Uterus (tissue), 4 donors: ENCODE data around the gene TRO. TPM values are rescaled to one million over a fixed set of nuclear protein-coding genes. Genes with fewer than 3 reads are reported as not detected.

Experiments
- DNase-seq, 2 donors: peaks; one replicate each; pipeline ENCODE4 v3.0.0-alpha.2; 2019 to 2020
- H3K27ac ChIP-seq, 2 donors: fragments of 200-600 bp; sonication (generic); 1 replicate in 1 of 2; 2 replicates in 1 of 2; pipeline ENCODE4 v1.5.1; 2016 to 2018
- H3K27me3 ChIP-seq, 2 donors: fragments of 200-600 bp; sonication (generic); one replicate each; pipeline ENCODE4 v1.5.1; 2018 to 2019; ENCODE audit warnings: control low read depth in 1 of 2
- H3K36me3 ChIP-seq, 2 donors: fragments of 200-600 bp; sonication (generic); one replicate each; pipeline ENCODE4 v1.5.1; 2019; ENCODE audit warnings: control low read depth in 1 of 2
- H3K4me1 ChIP-seq, 2 donors: fragments of 200-600 bp; sonication (generic); one replicate each; pipeline ENCODE4 v1.5.1; 2018 to 2019; ENCODE audit warnings: control low read depth in 1 of 2
- H3K4me3 ChIP-seq, 2 donors: fragments of 200-600 bp; sonication (generic); 1 replicate in 1 of 2; 2 replicates in 1 of 2; pipeline ENCODE4 v1.5.1; 2018 to 2019; ENCODE audit warnings: mild to moderate bottlenecking in 1 of 2
- H3K9me3 ChIP-seq, 2 donors: fragments of 200-600 bp; sonication (generic); one replicate each; pipeline ENCODE4 v1.5.1; 2019; ENCODE audit warnings: control low read depth in 1 of 2
- POLR2A ChIP-seq, 2 donors: fragments of 450-650 bp; IDR thresholded peaks; one replicate each; pipeline ENCODE4 v1.6.1; 2016; ENCODE audit warnings: antibody characterized with exemption in 2 of 2, mild to moderate bottlenecking in 1 of 2, moderate library complexity in 1 of 2
- intact Hi-C: fragments of 100-400 bp; cut with DNase I; formaldehyde crosslinking; loops from one replicate; pipeline ENCODE4 v1.15.1; 2023; ENCODE audit warnings: low total_unique reads
- small RNA-seq: library from RNA; depleted of rRNA; stranded (forward); fragments of <200 nt; gene quantifications from one replicate; pipeline ENCODE3, GENCODE V24; 2016
- total RNA-seq, 4 donors: library from RNA; depleted of rRNA in 3 of 4; stranded (reverse); fragments of >200 nt in 3 of 4; gene quantifications; one replicate each; pipeline versions ENCODE4 v1.1.0 to v1.2.4, GENCODE V29; 2014 to 2023
- TF ChIP-seq, protein P1 (sequence below), 4 experiments: fragments of 200-600 bp in 2 of 4; fragments of 450-650 bp in 2 of 4; sonication (generic) in 2 of 4; IDR thresholded peaks; one replicate each; pipeline ENCODE4 v1.5.1; 2016 to 2019; ENCODE audit warnings: antibody characterized with exemption in 4 of 4, mild to moderate bottlenecking in 2 of 4, moderate library complexity in 1 of 4
- donor health status: DM: yes; HTN: yes; CAD: no.

Gene TRO
- total RNA-seq, 4 donors from 2014 or later = 20.0 to 80.7 (median 29.1) TPM

DNA sequence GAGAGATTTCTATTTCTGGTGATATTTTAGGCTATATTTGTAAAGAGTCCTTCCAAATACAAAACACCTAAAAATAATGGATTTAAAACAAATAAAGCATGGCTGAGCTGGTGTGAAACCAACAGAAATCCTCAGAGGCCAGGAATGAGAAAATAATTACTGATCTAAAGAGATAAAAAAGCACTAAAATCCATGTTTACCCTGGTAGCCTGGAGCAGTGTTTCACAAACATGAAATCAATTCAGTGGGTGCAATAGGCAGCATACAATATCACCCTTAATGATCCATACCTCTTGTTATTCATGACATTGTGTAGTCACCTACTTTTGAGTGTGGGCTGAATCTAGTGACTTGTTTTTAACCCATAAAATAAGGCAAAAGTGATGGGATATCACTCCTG is 58.8 kb downstream of the TRO start:
- Histone ChIP-seq H3K4me1 (no peaks in the 10 kb centered on the region), H3K27me3 (peaks cover 0 to 3% of the 10 kb centered on the region in 2 donors), H3K9me3 (no peaks in the 10 kb centered on the region), H3K4me3 (no peak overlapping the region), H3K27ac (no peak overlapping the region), H3K36me3 (no peaks in the 10 kb centered on the region)
- intact Hi-C loops = no loop called here
- DNase-seq = no peak
- TF ChIP-seq, protein P1, sequence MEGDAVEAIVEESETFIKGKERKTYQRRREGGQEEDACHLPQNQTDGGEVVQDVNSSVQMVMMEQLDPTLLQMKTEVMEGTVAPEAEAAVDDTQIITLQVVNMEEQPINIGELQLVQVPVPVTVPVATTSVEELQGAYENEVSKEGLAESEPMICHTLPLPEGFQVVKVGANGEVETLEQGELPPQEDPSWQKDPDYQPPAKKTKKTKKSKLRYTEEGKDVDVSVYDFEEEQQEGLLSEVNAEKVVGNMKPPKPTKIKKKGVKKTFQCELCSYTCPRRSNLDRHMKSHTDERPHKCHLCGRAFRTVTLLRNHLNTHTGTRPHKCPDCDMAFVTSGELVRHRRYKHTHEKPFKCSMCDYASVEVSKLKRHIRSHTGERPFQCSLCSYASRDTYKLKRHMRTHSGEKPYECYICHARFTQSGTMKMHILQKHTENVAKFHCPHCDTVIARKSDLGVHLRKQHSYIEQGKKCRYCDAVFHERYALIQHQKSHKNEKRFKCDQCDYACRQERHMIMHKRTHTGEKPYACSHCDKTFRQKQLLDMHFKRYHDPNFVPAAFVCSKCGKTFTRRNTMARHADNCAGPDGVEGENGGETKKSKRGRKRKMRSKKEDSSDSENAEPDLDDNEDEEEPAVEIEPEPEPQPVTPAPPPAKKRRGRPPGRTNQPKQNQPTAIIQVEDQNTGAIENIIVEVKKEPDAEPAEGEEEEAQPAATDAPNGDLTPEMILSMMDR (IDR thresholded peaks at IDR 0.05) = no peak
- TF ChIP-seq POLR2A (IDR thresholded peaks at IDR 0.05) = no peak

DNA sequence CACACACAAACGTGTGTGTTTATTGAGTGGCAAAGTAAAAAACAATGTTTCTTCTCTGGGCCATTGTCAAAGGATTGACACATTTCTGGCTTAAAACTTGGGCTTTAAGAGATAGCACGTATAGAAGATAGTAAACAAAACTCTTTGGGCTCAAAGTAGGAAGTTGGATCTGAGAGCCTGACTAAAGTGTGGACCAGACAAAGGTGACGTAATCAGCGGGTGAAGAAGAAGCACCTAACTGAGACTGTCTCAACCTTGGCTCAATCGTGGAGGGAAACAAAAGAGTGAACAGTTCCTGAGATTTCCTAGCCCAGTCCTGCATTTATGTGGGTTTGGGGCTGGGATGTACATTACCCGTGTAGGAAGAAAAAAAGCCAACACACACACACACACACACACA is 59.7 kb downstream of the TRO start:
- no peaks in the 10 kb centered on the region for H3K4me1 ChIP-seq
- H3K9me3 ChIP-seq = no peaks in the 10 kb centered on the region
- H3K27ac ChIP-seq = no peak overlapping the region
- H3K36me3 ChIP-seq = no peaks in the 10 kb centered on the region
- DNase-seq = no peak
- no peak overlapping the region for H3K4me3 ChIP-seq
- no peak for TF ChIP-seq POLR2A (IDR thresholded peaks at IDR 0.05)
- TF ChIP-seq, protein P1 (IDR thresholded peaks at IDR 0.05) = no peak
- intact Hi-C loops = no loop called here
- H3K27me3 ChIP-seq = peaks cover 0 to 3% of the 10 kb centered on the region in 2 donors

Small RNA genes lying within 50 kb of the gene (small RNA-seq; reads per million reads assigned to genes)
- not detected for gene RF00614

Other genes with a start within 250 kb of the TRO start
- gene ITIH6, start 122.6 kb upstream of the TRO start, total RNA-seq = not detected
- gene MAGED2, start 113.1 kb upstream of the TRO start, total RNA-seq = 100 to 1,000 TPM; 108 to 681 (median 164) TPM
- not detected for gene PFKFB1, start 73.4 kb downstream of the TRO start, total RNA-seq
- gene APEX2, start 79.5 kb downstream of the TRO start, total RNA-seq = 1 to 10 TPM; 1.0 to 9.5 (median 5.1) TPM
- gene ALAS2, start 110.2 kb downstream of the TRO start, total RNA-seq = 10 to 100 TPM in 2 of 4 donors, 1 to 10 TPM in 1, not detected in 1; 2.1 to 23.0 (median 15.6) TPM
- gene PAGE2B, start 154.2 kb downstream of the TRO start, total RNA-seq = not detected
- gene PAGE2, start 168.2 kb downstream of the TRO start, total RNA-seq = not detected